Smooth muscle cell (in vitro differentiated cells): ENCODE data around the gene PACSIN1. TPM values are rescaled to one million over a fixed set of nuclear protein-coding genes. Genes with fewer than 3 reads are reported as not detected.

Experiments
- DNase-seq: peaks from one replicate; lab custom pipeline; 2025; ENCODE audit not compliant: unreplicated experiment; lab: John Stamatoyannopoulos, UW
- H2AFZ ChIP-seq: fragments of 200-600 bp; sonication (generic); 2 replicates; pipeline ENCODE4 v1.6.0; 2016; ENCODE audit warnings: antibody characterized with exemption, low read depth, mild to moderate bottlenecking
- H3F3A ChIP-seq: fragments of 200-600 bp; sonication (generic); 2 replicates; pipeline ENCODE4 v1.6.0; 2017; ENCODE audit warnings: antibody characterized with exemption, low read depth
- H3K27ac ChIP-seq: fragments of 200-600 bp; sonication (generic); 2 replicates; pipeline ENCODE4 v1.5.1; 2016; ENCODE audit warnings: low read depth, mild to moderate bottlenecking
- H3K27me3 ChIP-seq: fragments of 200-600 bp; sonication (generic); 2 replicates; pipeline ENCODE4 v1.6.1; 2016; ENCODE audit warnings: low read depth, mild to moderate bottlenecking
- H3K36me3 ChIP-seq: fragments of 200-600 bp; sonication (generic); 2 replicates; pipeline ENCODE4 v1.5.1; 2016; ENCODE audit warnings: low read depth
- H3K4me1 ChIP-seq: fragments of 200-600 bp; sonication (generic); 2 replicates; pipeline ENCODE4 v1.5.1; 2016; ENCODE audit warnings: low read depth
- H3K4me2 ChIP-seq: fragments of 200-600 bp; sonication (generic); 2 replicates; pipeline ENCODE4 v1.6.0; 2016; ENCODE audit warnings: mild to moderate bottlenecking
- H3K4me3 ChIP-seq: fragments of 200-600 bp; sonication (generic); 2 replicates; pipeline ENCODE4 v1.5.1; 2016; ENCODE audit warnings: mild to moderate bottlenecking
- H3K79me2 ChIP-seq: fragments of 200-600 bp; sonication (generic); 2 replicates; pipeline ENCODE4 v1.6.0; 2016; ENCODE audit warnings: low read depth, mild to moderate bottlenecking
- H3K9ac ChIP-seq: fragments of 200-600 bp; sonication (generic); 2 replicates; pipeline ENCODE4 v1.6.0; 2016; ENCODE audit warnings: low read depth
- H3K9me3 ChIP-seq: fragments of 200-600 bp; sonication (generic); replicated peaks from 2 replicates; pipeline ENCODE4 v1.5.1; 2016; ENCODE audit warnings: low read depth
- H4K20me1 ChIP-seq: fragments of 200-600 bp; sonication (generic); 2 replicates; pipeline ENCODE4 v1.6.0; 2016; ENCODE audit warnings: low read depth
- WGBS: methylation state at CpG from one replicate; pipeline ENCODE4 v1.1.7; 2016; ENCODE audit warnings: low lambda C conversion rate; 5-methylcytosine and 5-hydroxymethylcytosine counted together
- polyA plus RNA-seq: library from polyadenylated mRNA; unstranded; fragments of >200 nt; fragmentation: Nextera tagmentation; extraction: Ambion mirVana; gene quantifications from 2 replicates; pipeline ENCODE4 v1.2.1, GENCODE V29; 2016
- total RNA-seq: library from RNA; depleted of rRNA; stranded (reverse); fragments of >200 nt; gene quantifications from 2 replicates; pipeline ENCODE4 v1.2.3, GENCODE V29; 2014
- TF ChIP-seq, protein P1 (sequence below): fragments of 200-600 bp; sonication (generic); IDR thresholded peaks from 2 replicates; pipeline ENCODE4 v1.5.1; 2017; ENCODE audit warnings: borderline replicate concordance, mild to moderate bottlenecking, antibody characterized with exemption; ENCODE audit not compliant: insufficient read depth, poor library complexity, severe bottlenecking

Gene PACSIN1
- total and polyA plus RNA-seq, 2 experiments from 2014 or later: not detected

DNA sequence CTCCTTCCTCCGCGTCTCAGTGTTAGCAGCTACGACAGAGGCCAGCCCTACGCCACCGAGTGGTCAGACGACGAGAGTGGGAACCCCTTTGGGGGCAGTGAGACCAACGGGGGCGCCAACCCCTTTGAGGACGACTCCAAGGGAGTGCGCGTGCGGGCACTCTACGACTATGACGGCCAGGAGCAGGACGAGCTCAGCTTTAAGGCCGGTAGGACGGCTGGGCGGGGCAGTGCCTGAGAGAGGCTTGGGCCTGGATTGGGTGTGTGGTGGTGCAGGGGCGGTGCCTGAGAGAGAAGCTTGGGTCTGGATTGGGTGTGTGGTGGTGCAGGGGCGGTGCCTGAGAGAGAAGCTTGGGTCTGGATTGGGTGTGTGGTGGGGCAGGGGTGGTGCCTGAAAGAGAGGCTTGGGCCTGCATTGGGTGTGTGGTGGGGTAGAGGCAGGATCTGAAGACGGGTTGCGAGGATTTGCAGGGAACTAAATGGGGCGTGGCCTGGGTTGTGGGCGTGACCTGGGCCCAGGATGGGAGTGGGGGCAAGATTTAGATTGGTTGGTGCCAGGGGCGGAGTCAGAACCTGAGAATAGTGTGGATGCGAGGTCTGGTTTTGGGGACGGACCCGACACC is 65.8 kb downstream of the PACSIN1 start:
- H3K36me3 ChIP-seq: no peaks in the 10 kb centered on the region
- H3K4me2 ChIP-seq: no peak overlapping the region
- H3K79me2 ChIP-seq: no peaks in the 10 kb centered on the region
- no peak overlapping the region for H2AFZ ChIP-seq
- no peaks in the 10 kb centered on the region for H3K9me3 ChIP-seq
- no peaks in the 10 kb centered on the region for H3K27me3 ChIP-seq
- 88% methylated on average over 29 of the region's 29 CpGs for WGBS
- peaks cover 2% of the 10 kb centered on the region for H3K4me1 ChIP-seq
- H4K20me1 ChIP-seq: no peaks in the 10 kb centered on the region
- H3F3A ChIP-seq: no peaks in the 10 kb centered on the region
- no peak overlapping the region for H3K4me3 ChIP-seq
- TF ChIP-seq, protein P1, sequence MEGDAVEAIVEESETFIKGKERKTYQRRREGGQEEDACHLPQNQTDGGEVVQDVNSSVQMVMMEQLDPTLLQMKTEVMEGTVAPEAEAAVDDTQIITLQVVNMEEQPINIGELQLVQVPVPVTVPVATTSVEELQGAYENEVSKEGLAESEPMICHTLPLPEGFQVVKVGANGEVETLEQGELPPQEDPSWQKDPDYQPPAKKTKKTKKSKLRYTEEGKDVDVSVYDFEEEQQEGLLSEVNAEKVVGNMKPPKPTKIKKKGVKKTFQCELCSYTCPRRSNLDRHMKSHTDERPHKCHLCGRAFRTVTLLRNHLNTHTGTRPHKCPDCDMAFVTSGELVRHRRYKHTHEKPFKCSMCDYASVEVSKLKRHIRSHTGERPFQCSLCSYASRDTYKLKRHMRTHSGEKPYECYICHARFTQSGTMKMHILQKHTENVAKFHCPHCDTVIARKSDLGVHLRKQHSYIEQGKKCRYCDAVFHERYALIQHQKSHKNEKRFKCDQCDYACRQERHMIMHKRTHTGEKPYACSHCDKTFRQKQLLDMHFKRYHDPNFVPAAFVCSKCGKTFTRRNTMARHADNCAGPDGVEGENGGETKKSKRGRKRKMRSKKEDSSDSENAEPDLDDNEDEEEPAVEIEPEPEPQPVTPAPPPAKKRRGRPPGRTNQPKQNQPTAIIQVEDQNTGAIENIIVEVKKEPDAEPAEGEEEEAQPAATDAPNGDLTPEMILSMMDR: no peak
- H3K27ac ChIP-seq: no peak overlapping the region
- H3K9ac ChIP-seq: no peak overlapping the region
- no peak for DNase-seq

DNA sequence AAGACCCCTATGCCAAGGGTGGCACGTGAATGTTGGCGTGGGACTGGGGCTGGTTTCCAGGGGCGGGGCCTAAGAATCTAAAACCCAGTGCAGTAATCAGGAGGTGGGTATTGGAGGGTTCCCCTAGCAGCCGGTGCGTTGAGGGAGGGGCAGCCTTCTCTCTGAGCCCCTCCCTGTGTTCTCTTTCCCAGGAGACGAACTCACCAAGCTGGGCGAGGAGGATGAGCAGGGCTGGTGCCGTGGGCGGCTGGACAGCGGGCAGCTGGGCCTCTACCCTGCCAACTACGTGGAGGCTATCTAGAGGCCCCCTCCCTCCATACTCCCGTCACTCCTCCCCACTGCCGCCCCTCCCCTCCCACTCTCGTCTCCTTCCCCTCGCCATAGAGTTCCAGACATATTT is 66.4 kb downstream of the PACSIN1 start:
- Histone ChIP-seq H3F3A (no peaks in the 10 kb centered on the region), H3K4me2 (no peak overlapping the region), H2AFZ (no peak overlapping the region), H3K9ac (no peak overlapping the region), H3K4me1 (no peaks in the 10 kb centered on the region), H3K4me3 (no peak overlapping the region), H3K36me3 (no peaks in the 10 kb centered on the region), H3K27ac (no peak overlapping the region), H3K79me2 (no peaks in the 10 kb centered on the region), H3K9me3 (no peaks in the 10 kb centered on the region), H3K27me3 (no peaks in the 10 kb centered on the region), H4K20me1 (no peaks in the 10 kb centered on the region)
- TF ChIP-seq, protein P1: no peak
- 90% methylated on average over 13 of the region's 15 CpGs for WGBS
- DNase-seq: no peak

DNA sequence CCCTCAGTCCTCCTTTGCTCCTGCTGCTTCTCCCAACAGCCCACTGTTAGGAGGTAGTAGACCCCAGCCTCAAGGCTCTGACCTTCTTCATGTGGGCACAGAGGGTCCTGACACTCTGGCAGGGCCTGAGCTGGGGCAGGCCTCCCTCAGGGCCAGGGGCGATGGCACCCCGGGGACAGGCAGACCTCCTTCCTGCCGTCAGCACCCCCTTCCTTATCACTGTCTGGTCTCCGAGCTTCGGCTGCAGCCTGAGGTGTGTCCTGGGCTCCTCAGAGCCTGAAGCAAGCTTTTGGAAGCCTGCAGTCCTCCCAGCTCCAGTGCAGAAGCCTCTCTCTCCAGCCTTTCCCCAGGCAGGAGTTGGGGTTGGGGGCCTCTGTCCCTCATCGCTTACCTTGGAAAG is 68.3 kb downstream of the PACSIN1 start:
- no peak overlapping the region for H3K4me3 ChIP-seq
- H3K27me3 ChIP-seq: no peaks in the 10 kb centered on the region
- no peak for DNase-seq
- no peaks in the 10 kb centered on the region for H3K36me3 ChIP-seq
- 80% methylated on average over 6 of the region's 6 CpGs for WGBS
- no peaks in the 10 kb centered on the region for H4K20me1 ChIP-seq
- H3K9ac ChIP-seq: no peak overlapping the region
- no peak overlapping the region for H3K27ac ChIP-seq
- H3K4me2 ChIP-seq: no peak overlapping the region
- H3K79me2 ChIP-seq: no peaks in the 10 kb centered on the region
- no peaks in the 10 kb centered on the region for H3F3A ChIP-seq
- no peaks in the 10 kb centered on the region for H3K9me3 ChIP-seq
- H2AFZ ChIP-seq: no peak overlapping the region
- H3K4me1 ChIP-seq: no peaks in the 10 kb centered on the region
- TF ChIP-seq, protein P1: no peak

DNA sequence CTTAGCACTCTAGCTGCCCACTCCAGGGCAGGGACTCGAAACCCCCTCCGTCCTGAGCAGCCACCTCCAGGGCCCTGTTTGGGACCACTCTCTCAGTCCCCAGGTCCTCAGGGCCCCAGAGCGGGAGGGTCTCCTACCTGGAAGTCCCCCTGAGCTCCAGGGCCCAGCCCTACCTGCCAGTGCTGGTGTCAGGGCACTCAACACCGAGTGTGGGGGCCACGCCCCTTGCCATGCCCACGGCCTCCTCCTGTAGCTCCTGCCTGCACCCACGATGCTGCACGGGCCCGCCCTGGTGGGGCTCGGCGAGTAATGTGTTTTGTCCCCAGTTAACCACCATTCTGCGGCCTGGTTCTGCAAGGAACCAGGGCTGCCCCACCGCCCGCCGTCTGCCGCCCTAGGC is 68.8 kb downstream of the PACSIN1 start:
- TF ChIP-seq, protein P1: no peak
- H3K4me3 ChIP-seq: no peak overlapping the region
- no peaks in the 10 kb centered on the region for H3K79me2 ChIP-seq
- H3K4me2 ChIP-seq: no peak overlapping the region
- no peak overlapping the region for H3K27ac ChIP-seq
- 92% methylated on average over 16 of the region's 16 CpGs for WGBS
- no peaks in the 10 kb centered on the region for H3K27me3 ChIP-seq
- DNase-seq: no peak
- no peaks in the 10 kb centered on the region for H3K9me3 ChIP-seq
- no peaks in the 10 kb centered on the region for H3K4me1 ChIP-seq
- no peak overlapping the region for H2AFZ ChIP-seq
- no peak overlapping the region for H3K9ac ChIP-seq
- H3F3A ChIP-seq: no peaks in the 10 kb centered on the region
- H3K36me3 ChIP-seq: no peaks in the 10 kb centered on the region
- H4K20me1 ChIP-seq: no peaks in the 10 kb centered on the region
